Smooth muscle cell (in vitro differentiated cells): Measurements from ENCODE around the gene FBLN1. TPM values are rescaled to one million over a fixed set of nuclear protein-coding genes. Genes with fewer than 3 reads are reported as not detected.
A peak's percentile ranks its signal among the peaks of the same experiment; 100 is the strongest.

ENCODE experiments used
- DNase-seq: peaks from one replicate; lab custom pipeline; 2025; ENCODE audit not compliant: unreplicated experiment; lab: John Stamatoyannopoulos, UW
- H2AFZ ChIP-seq: fragments of 200-600 bp; sonication (generic); 2 replicates; pipeline ENCODE4 v1.6.0; 2016; ENCODE audit warnings: antibody characterized with exemption, low read depth, mild to moderate bottlenecking
- H3F3A ChIP-seq: fragments of 200-600 bp; sonication (generic); 2 replicates; pipeline ENCODE4 v1.6.0; 2017; ENCODE audit warnings: antibody characterized with exemption, low read depth
- H3K27ac ChIP-seq: fragments of 200-600 bp; sonication (generic); 2 replicates; pipeline ENCODE4 v1.5.1; 2016; ENCODE audit warnings: low read depth, mild to moderate bottlenecking
- H3K27me3 ChIP-seq: fragments of 200-600 bp; sonication (generic); 2 replicates; pipeline ENCODE4 v1.6.1; 2016; ENCODE audit warnings: low read depth, mild to moderate bottlenecking
- H3K36me3 ChIP-seq: fragments of 200-600 bp; sonication (generic); 2 replicates; pipeline ENCODE4 v1.5.1; 2016; ENCODE audit warnings: low read depth
- H3K4me1 ChIP-seq: fragments of 200-600 bp; sonication (generic); 2 replicates; pipeline ENCODE4 v1.5.1; 2016; ENCODE audit warnings: low read depth
- H3K4me2 ChIP-seq: fragments of 200-600 bp; sonication (generic); 2 replicates; pipeline ENCODE4 v1.6.0; 2016; ENCODE audit warnings: mild to moderate bottlenecking
- H3K4me3 ChIP-seq: fragments of 200-600 bp; sonication (generic); 2 replicates; pipeline ENCODE4 v1.5.1; 2016; ENCODE audit warnings: mild to moderate bottlenecking
- H3K79me2 ChIP-seq: fragments of 200-600 bp; sonication (generic); 2 replicates; pipeline ENCODE4 v1.6.0; 2016; ENCODE audit warnings: low read depth, mild to moderate bottlenecking
- H3K9ac ChIP-seq: fragments of 200-600 bp; sonication (generic); 2 replicates; pipeline ENCODE4 v1.6.0; 2016; ENCODE audit warnings: low read depth
- H3K9me3 ChIP-seq: fragments of 200-600 bp; sonication (generic); replicated peaks from 2 replicates; pipeline ENCODE4 v1.5.1; 2016; ENCODE audit warnings: low read depth
- H4K20me1 ChIP-seq: fragments of 200-600 bp; sonication (generic); 2 replicates; pipeline ENCODE4 v1.6.0; 2016; ENCODE audit warnings: low read depth
- CTCF ChIP-seq: fragments of 200-600 bp; sonication (generic); IDR thresholded peaks from 2 replicates; pipeline ENCODE4 v1.5.1; 2017; ENCODE audit warnings: borderline replicate concordance, mild to moderate bottlenecking, antibody characterized with exemption; ENCODE audit not compliant: insufficient read depth, poor library complexity, severe bottlenecking
- WGBS: methylation state at CpG from one replicate; pipeline ENCODE4 v1.1.7; 2016; ENCODE audit warnings: low lambda C conversion rate; 5-methylcytosine and 5-hydroxymethylcytosine counted together
- polyA plus RNA-seq: library from polyadenylated mRNA; unstranded; fragments of >200 nt; fragmentation: Nextera tagmentation; extraction: Ambion mirVana; gene quantifications from 2 replicates; pipeline ENCODE4 v1.2.1, GENCODE V29; 2016
- total RNA-seq: library from RNA; depleted of rRNA; stranded (reverse); fragments of >200 nt; gene quantifications from 2 replicates; pipeline ENCODE4 v1.2.3, GENCODE V29; 2014

The FBLN1 gene
- total and polyA plus RNA-seq, 2 experiments from 2014 or later: 90.9 to 296 TPM

GRCh38 chr22:45552580-45553350 is 50.1 kb downstream of the FBLN1 start:
- Histone ChIP-seq H3K9me3 (no peaks in the 10 kb centered on the region), H3K27ac (peak overlapping the region; percentile 82), H3K27me3 (no peaks in the 10 kb centered on the region), H3K4me1 (peaks cover 12% of the 10 kb centered on the region), H3K4me3 (no peak overlapping the region), H3K79me2 (no peaks in the 10 kb centered on the region), H3K4me2 (peak overlapping the region; percentile 70), H3F3A (peaks cover 33% of the 10 kb centered on the region), H3K36me3 (no peaks in the 10 kb centered on the region), H2AFZ (no peak overlapping the region), H3K9ac (no peak overlapping the region), H4K20me1 (peaks cover 8% of the 10 kb centered on the region)
- 28% methylated on average over 29 of the region's 30 CpGs for WGBS
- peak; percentile 26 for TF ChIP-seq CTCF
- DNase-seq: no peak

GRCh38 chr22:45553351-45554039 is 50.8 kb downstream of the FBLN1 start:
- Histone ChIP-seq H4K20me1 (peaks cover 8% of the 10 kb centered on the region), H3K4me2 (peak overlapping the region; percentile 70), H3K27me3 (no peaks in the 10 kb centered on the region), H3K27ac (peak overlapping the region; percentile 82), H3K4me3 (no peak overlapping the region), H3K36me3 (no peaks in the 10 kb centered on the region), H3K9me3 (no peaks in the 10 kb centered on the region), H3K79me2 (no peaks in the 10 kb centered on the region), H3K4me1 (peaks cover 12% of the 10 kb centered on the region), H3F3A (peaks cover 30% of the 10 kb centered on the region), H3K9ac (no peak overlapping the region), H2AFZ (no peak overlapping the region)
- TF ChIP-seq CTCF: peak; percentile 97
- DNase-seq: peak; percentile 65
- WGBS: 35% methylated on average over 23 of the region's 23 CpGs

- Histone ChIP-seq H3K4me1 (peaks cover 12% of the 10 kb centered on the region), H3K27ac (no peak overlapping the region), H3F3A (peaks cover 30% of the 10 kb centered on the region), H2AFZ (no peak overlapping the region), H4K20me1 (peaks cover 8% of the 10 kb centered on the region), H3K4me3 (no peak overlapping the region), H3K9ac (no peak overlapping the region), H3K9me3 (no peaks in the 10 kb centered on the region), H3K79me2 (no peaks in the 10 kb centered on the region), H3K4me2 (no peak overlapping the region), H3K36me3 (no peaks in the 10 kb centered on the region), H3K27me3 (no peaks in the 10 kb centered on the region)
- DNase-seq: no peak
- no peak for TF ChIP-seq CTCF
- WGBS: 82% methylated on average over 16 of the region's 16 CpGs
These were observed 51.3 kb downstream of the FBLN1 start for GRCh38 chr22:45554040-45554406.
